ENCODE results near the gene ACTN2.

The ACTN2 gene

DNA sequence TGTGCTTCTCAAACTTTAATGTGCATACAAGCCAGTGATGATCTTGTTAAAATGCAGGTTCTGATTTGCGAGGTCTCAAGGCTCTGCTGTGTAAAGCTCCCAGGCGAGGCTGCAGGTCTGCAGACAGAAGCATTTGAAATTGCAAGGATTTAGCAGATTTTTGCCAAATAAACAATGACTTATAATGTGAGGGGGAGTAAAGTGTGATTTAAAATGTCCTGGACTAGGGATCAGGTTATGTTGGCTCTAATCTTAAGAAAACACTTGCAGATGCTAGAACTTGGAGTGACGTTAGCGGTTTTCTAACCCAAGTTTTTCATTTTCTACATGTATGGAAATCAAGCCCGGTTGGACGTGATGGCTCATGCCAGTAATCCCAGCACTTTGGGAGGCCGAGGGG lies 16.2 kb upstream of the ACTN2 start:
- no peak overlapping the region for H3K9ac ChIP-seq (ENCODE audit: low read depth, low read length)
- H3K9me3 ChIP-seq (ENCODE audit: insufficient read depth, low read depth, low read length): no peaks in the 10 kb centered on the region
- H3K4me1 ChIP-seq (ENCODE audit: insufficient read depth, low read length): no peaks in the 10 kb centered on the region
- no peak overlapping the region for H3K4me3 ChIP-seq (ENCODE audit: low read length)
- no peaks in the 10 kb centered on the region for H3K27me3 ChIP-seq (ENCODE audit: insufficient read depth, low read length)
- no peaks in the 10 kb centered on the region for H3K36me3 ChIP-seq (ENCODE audit: insufficient read depth, low read length)
- 91% methylated on average over 7 of the region's 7 CpGs for WGBS
- no peak overlapping the region for H3K27ac ChIP-seq (ENCODE audit: low read depth, low read length)

DNA sequence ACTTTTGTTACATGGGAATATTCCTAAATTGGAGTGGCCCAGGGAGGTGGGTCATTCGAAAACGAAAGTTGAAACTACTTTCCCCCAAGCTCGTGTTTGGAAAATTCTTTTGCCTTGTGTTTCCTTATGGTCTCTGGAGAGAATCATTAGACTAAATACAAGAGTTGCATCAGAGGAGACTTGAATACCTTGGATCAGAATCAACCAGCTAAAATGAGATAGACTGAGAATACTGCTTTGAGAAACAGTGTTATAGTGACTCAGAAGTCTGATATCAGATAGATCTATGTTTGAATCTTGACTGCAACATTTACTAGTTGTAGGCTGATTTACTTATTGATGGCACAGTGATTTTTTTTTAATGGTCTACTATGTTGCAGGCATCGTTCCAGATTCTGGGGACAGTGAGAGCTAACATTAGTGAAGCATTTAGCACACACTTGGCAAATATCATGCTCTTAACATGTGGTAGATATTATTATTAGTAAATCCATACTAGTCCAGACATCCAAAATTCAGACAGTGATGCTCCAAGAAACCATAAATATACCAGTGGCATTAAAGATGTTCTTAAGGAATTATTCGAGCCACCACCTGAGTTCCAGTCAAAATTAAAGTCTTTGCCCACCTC lies 12.9 kb upstream of the ACTN2 start:
- Histone ChIP-seq H3K4me3 (ENCODE audit: low read length) (no peak overlapping the region), H3K9ac (ENCODE audit: low read depth, low read length) (no peak overlapping the region), H3K4me1 (ENCODE audit: insufficient read depth, low read length) (0 out of 2 replicates have a peak, but pooled peaks cover 6% of the 10 kb centered on the region), H3K27me3 (ENCODE audit: insufficient read depth, low read length) (no peaks in the 10 kb centered on the region), H3K9me3 (ENCODE audit: insufficient read depth, low read depth, low read length) (no peaks in the 10 kb centered on the region), H3K36me3 (ENCODE audit: insufficient read depth, low read length) (no peaks in the 10 kb centered on the region), H3K27ac (ENCODE audit: low read depth, low read length) (no peak overlapping the region)
- WGBS: 89% methylated on average over 5 of the region's 5 CpGs

DNA sequence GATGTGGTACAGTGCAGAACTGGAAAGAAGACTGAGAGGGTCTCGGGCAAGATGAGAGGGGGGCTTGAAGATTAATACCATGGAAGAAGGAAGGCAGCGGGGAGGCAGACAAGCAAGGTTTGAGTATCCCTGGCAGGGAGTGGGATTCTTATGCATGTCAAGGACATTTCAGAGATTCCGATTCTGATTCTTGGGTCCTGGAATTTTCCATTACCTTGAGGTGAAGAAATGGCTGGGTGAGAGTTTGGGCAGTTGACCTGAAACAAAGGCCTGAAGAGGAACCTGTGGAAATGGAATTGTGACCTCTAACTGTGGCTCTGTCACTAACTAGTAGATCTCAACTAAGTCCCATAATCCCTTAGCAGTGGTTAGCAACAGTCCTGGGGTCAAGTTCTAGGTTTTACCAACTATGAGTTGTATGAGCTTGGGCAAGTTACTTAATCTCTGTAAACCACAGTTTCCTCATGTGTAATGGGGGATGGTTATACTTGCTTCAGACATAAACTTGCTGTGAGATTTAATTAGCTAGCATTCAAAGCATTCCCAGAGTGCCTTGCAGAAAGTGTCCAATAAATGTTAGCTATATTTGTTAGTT lies 8.6 kb upstream of the ACTN2 start:
- 0 out of 2 replicates have a peak, but pooled peaks cover 6% of the 10 kb centered on the region for H3K4me1 ChIP-seq (ENCODE audit: insufficient read depth, low read length)
- WGBS: 59% methylated on average over 3 of the region's 3 CpGs
- no peaks in the 10 kb centered on the region for H3K36me3 ChIP-seq (ENCODE audit: insufficient read depth, low read length)
- H3K9me3 ChIP-seq (ENCODE audit: insufficient read depth, low read depth, low read length): no peaks in the 10 kb centered on the region
- H3K27me3 ChIP-seq (ENCODE audit: insufficient read depth, low read length): no peaks in the 10 kb centered on the region
- no peak overlapping the region for H3K4me3 ChIP-seq (ENCODE audit: low read length)
- no peak overlapping the region for H3K27ac ChIP-seq (ENCODE audit: low read depth, low read length)
- H3K9ac ChIP-seq (ENCODE audit: low read depth, low read length): no peak overlapping the region

DNA sequence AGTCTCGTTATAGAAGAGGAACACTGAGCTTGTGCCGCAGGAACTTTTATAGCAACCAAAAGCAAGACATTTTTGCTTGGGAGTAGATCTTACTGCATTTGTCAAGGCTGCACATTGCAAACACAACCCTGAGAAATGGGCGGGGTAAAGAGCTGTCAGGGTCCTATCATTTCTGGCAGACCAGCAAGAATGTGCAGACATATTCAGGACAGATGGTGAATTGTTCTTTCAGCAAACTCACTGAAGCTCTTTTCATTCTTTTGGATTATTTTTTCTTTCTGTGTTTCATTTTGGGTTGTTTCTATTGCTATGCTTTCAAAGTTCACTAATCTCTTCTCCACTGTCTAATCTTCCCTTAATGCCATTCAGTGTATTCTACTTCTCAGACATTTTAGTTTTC lies 5.1 kb upstream of the ACTN2 start:
- no peak overlapping the region for H3K27ac ChIP-seq (ENCODE audit: low read depth, low read length)
- H3K36me3 ChIP-seq (ENCODE audit: insufficient read depth, low read length): no peaks in the 10 kb centered on the region
- 89% methylated on average over 3 of the region's 3 CpGs for WGBS
- H3K4me1 ChIP-seq (ENCODE audit: insufficient read depth, low read length): 0 out of 2 replicates have a peak, but pooled peaks cover 6% of the 10 kb centered on the region
- no peak overlapping the region for H3K4me3 ChIP-seq (ENCODE audit: low read length)
- no peaks in the 10 kb centered on the region for H3K9me3 ChIP-seq (ENCODE audit: insufficient read depth, low read depth, low read length)
- peaks cover 13% of the 10 kb centered on the region for H3K27me3 ChIP-seq (ENCODE audit: insufficient read depth, low read length)
- no peak overlapping the region for H3K9ac ChIP-seq (ENCODE audit: low read depth, low read length)

DNA sequence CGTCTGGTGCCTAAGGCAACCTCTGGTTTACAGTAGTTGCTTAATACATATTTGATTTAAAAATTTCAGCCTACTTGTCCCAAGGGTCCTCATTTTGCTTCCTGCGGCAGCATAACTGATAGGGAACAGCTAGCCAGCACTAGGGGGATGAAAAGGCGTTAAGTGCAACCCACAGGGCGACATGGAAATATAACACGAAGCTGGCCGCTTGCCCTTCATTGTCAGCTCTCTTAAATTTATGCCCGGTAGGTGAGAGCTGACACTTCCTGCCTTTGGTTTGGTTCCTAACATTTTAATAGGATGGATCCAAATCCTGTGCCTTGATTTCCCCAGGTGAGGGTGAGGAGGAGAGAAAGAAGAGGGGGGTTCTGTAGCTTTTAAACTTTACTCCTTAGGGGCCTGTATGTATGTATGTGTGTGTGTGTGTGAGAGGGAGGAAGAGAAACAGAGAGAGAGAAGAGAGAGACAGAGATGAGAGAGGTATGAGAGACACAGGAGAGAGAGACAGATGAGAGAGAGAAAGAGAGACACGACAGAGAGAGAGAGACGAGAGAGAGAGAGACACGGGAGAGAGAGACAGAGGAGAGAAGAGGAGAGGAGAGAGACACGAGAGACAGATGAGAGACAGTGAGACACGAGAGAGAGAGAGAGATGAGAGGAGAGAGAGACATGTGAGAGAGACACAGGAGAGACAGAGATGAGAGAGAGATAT lies 938 bp upstream of the ACTN2 start:
- Histone ChIP-seq H3K36me3 (ENCODE audit: insufficient read depth, low read length) (no peaks in the 10 kb centered on the region), H3K27me3 (ENCODE audit: insufficient read depth, low read length) (peaks cover 42% of the 10 kb centered on the region), H3K9ac (ENCODE audit: low read depth, low read length) (no peak overlapping the region), H3K4me3 (ENCODE audit: low read length) (no peak overlapping the region), H3K27ac (ENCODE audit: low read depth, low read length) (no peak overlapping the region), H3K4me1 (ENCODE audit: insufficient read depth, low read length) (peaks cover 10% of the 10 kb centered on the region; the same call in 1 of the 2 replicates), H3K9me3 (ENCODE audit: insufficient read depth, low read depth, low read length) (no peaks in the 10 kb centered on the region)
- WGBS: 89% methylated on average over 12 of the region's 12 CpGs

DNA sequence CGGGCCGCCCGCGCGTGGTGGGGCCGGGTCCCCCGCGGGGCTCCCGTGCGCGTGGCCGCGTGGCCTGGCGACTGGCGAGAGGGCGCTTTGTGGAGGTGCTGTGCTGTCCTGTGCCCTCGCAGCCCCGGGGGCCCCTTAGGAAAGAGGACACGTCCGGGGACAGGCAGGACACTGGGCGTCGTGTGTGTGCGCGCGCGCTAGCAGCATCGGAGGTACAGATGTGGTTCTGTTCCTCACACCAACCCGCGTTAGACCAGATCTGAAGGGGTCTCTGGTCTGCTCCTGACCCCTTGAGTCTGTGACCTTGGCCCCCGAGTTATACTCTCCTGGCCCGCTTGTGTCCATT lies 489 bp downstream of the ACTN2 start:
- Histone ChIP-seq H3K4me3 (ENCODE audit: low read length) (peak overlapping the region; percentile 58), H3K27me3 (ENCODE audit: insufficient read depth, low read length) (peaks cover 42% of the 10 kb centered on the region)
- WGBS: 29% methylated on average over 31 of the region's 31 CpGs

DNA sequence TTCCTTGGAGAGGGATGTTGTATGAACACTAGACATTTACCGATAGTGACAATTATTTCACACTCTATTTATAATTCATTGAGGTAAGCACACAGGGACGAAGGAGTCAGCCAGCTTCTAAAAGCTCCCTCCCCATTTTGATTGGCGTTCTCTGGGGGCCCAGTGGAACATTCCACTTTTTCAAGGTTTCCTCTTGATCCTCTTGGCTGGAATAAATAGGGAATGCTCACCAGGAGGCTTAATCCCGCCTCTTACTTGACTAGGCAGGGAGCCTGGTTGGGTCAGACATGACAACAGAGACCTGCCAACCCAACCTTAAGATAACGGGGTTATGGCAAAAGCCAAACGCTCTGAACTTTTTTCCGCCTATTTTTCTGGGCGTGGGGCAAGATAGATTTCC lies 974 bp downstream of the ACTN2 start:
- Histone ChIP-seq H3K27me3 (ENCODE audit: insufficient read depth, low read length) (peaks cover 42% of the 10 kb centered on the region), H3K4me1 (ENCODE audit: insufficient read depth, low read length) (peaks cover 10% of the 10 kb centered on the region; the same call in 1 of the 2 replicates), H3K9ac (ENCODE audit: low read depth, low read length) (no peak overlapping the region), H3K27ac (ENCODE audit: low read depth, low read length) (no peak overlapping the region), H3K4me3 (ENCODE audit: low read length) (peak overlapping the region; percentile 58), H3K9me3 (ENCODE audit: insufficient read depth, low read depth, low read length) (no peaks in the 10 kb centered on the region), H3K36me3 (ENCODE audit: insufficient read depth, low read length) (no peaks in the 10 kb centered on the region)
- WGBS: 81% methylated on average over 7 of the region's 8 CpGs

More for the DNA sequence above, 489 bp downstream of the ACTN2 start:
- Histone ChIP-seq H3K4me1 (ENCODE audit: insufficient read depth, low read length) (peaks cover 10% of the 10 kb centered on the region; the same call in 1 of the 2 replicates), H3K9ac (ENCODE audit: low read depth, low read length) (peak overlapping the region; percentile 52), H3K36me3 (ENCODE audit: insufficient read depth, low read length) (no peaks in the 10 kb centered on the region), H3K27ac (ENCODE audit: low read depth, low read length) (no peak overlapping the region), H3K9me3 (ENCODE audit: insufficient read depth, low read depth, low read length) (no peaks in the 10 kb centered on the region)

DNA sequence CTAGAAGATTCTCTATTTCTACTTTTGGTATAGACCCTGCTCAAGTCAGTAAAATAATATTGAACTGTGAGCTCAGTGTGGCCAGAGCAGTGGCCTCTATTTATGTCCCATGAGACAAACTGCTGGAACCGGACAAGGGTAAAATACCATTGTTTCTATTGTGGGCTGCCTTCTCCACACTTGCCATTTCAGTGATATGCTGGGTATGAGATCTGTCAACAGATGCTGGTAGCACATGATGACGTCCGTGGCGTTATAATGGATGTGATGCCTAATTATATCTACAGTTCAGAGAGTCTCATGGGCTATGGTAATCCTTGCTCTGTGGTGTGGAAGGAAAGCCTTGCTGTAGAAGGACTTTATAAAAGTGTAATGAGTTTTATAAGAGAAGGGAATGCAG lies 2.4 kb downstream of the ACTN2 start:
- 94% methylated on average over 4 of the region's 4 CpGs for WGBS
- peaks cover 42% of the 10 kb centered on the region for H3K27me3 ChIP-seq (ENCODE audit: insufficient read depth, low read length)
- H3K4me3 ChIP-seq (ENCODE audit: low read length): no peak overlapping the region
- no peak overlapping the region for H3K9ac ChIP-seq (ENCODE audit: low read depth, low read length)
- peaks cover 10% of the 10 kb centered on the region; the same call in 1 of the 2 replicates for H3K4me1 ChIP-seq (ENCODE audit: insufficient read depth, low read length)
- no peaks in the 10 kb centered on the region for H3K36me3 ChIP-seq (ENCODE audit: insufficient read depth, low read length)
- H3K27ac ChIP-seq (ENCODE audit: low read depth, low read length): no peak overlapping the region
- no peaks in the 10 kb centered on the region for H3K9me3 ChIP-seq (ENCODE audit: insufficient read depth, low read depth, low read length)

DNA sequence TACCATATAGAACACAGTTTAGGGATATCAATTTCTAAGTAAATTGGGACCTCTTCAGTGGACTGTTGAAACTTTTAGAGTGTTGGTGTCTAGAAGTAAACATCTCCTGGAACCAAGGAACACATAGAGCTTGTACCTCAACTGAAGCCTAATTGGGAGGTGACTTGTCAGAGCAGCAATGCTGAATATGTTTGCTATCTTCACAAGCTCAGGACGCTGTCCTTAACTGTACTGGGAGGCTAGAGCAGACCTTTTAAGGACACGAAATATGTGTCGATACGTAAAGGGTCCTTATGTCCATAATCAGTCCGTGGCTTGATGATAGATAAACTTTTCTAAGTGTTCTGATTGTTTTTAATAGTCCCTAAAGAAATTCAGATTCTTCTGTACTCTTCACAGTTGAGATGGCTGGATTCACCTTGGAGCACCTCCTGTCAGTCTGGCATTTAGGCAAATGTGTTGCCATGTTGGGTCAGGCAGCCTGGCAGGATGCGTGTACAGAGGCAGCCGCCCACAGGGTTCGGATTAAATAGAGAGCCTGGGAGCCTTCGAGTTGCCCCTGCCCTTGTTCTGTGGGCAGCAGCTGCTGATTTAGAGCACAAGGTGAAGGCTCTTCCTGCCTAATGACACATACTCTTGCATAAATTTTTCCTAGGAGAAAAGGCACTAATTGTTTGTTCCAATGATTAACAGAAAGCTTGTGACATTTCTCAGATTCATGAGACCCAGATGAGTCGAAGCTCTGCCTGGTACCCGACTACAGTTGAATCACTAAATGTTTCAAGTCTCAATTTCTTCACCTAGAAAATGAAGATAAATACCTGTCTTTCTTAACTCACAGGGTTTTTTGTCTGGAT lies 3.6 kb downstream of the ACTN2 start:
- Histone ChIP-seq H3K9ac (ENCODE audit: low read depth, low read length) (no peak overlapping the region), H3K4me1 (ENCODE audit: insufficient read depth, low read length) (peaks cover 10% of the 10 kb centered on the region; the same call in 1 of the 2 replicates), H3K4me3 (ENCODE audit: low read length) (no peak overlapping the region), H3K36me3 (ENCODE audit: insufficient read depth, low read length) (no peaks in the 10 kb centered on the region), H3K9me3 (ENCODE audit: insufficient read depth, low read depth, low read length) (no peaks in the 10 kb centered on the region), H3K27me3 (ENCODE audit: insufficient read depth, low read length) (peaks cover 42% of the 10 kb centered on the region), H3K27ac (ENCODE audit: low read depth, low read length) (no peak overlapping the region)
- WGBS: 89% methylated on average over 11 of the region's 11 CpGs

DNA sequence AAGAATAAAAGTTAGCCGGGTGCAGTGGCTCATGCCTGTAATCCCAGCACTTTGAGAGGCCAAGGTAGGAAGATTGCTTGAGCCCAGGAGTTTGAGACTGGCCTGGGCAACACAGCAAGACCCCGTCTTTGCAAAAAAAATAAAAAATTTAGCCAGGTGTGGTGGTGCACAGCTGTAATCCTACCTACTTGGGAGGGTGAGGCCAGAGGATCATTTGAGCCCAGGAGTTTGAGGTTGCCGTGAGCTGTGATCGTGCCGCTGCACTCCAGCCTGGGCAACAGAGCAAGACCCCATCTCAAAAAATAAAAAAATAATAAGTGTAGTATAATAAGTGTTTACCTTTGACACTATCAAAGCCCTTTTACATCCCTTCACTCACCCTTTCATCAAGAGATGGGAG lies 5.0 kb downstream of the ACTN2 start:
- Histone ChIP-seq H3K4me3 (ENCODE audit: low read length) (no peak overlapping the region), H3K4me1 (ENCODE audit: insufficient read depth, low read length) (peaks cover 10% of the 10 kb centered on the region; the same call in 1 of the 2 replicates), H3K36me3 (ENCODE audit: insufficient read depth, low read length) (no peaks in the 10 kb centered on the region), H3K27ac (ENCODE audit: low read depth, low read length) (no peak overlapping the region), H3K27me3 (ENCODE audit: insufficient read depth, low read length) (peaks cover 29% of the 10 kb centered on the region), H3K9me3 (ENCODE audit: insufficient read depth, low read depth, low read length) (no peaks in the 10 kb centered on the region), H3K9ac (ENCODE audit: low read depth, low read length) (no peak overlapping the region)
- 92% methylated on average over 4 of the region's 5 CpGs for WGBS

DNA sequence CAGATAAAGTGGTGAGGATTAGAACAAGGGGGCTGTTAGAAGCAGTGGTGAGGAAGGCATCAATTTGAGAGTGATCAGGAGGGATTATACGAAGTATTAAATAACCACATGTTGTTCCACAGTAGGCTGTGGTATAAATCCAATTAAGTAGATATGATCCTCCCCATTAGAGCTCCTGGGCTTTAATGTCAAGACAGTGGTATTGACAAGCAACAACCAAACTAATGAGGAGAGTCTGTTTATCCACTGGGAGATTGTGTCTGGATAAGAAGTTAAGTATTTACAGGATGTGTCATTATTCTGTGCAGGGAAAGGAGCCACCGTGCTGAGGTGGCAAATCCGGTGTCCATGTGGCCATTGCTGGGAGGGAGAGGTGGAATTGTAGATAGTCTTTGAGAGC lies 5.8 kb downstream of the ACTN2 start:
- H3K4me3 ChIP-seq (ENCODE audit: low read length): no peak overlapping the region
- no peak overlapping the region for H3K9ac ChIP-seq (ENCODE audit: low read depth, low read length)
- H3K36me3 ChIP-seq (ENCODE audit: insufficient read depth, low read length): no peaks in the 10 kb centered on the region
- H3K27ac ChIP-seq (ENCODE audit: low read depth, low read length): no peak overlapping the region
- H3K27me3 ChIP-seq (ENCODE audit: insufficient read depth, low read length): peaks cover 22% of the 10 kb centered on the region
- 92% methylated on average over 3 of the region's 3 CpGs for WGBS
- no peaks in the 10 kb centered on the region for H3K9me3 ChIP-seq (ENCODE audit: insufficient read depth, low read depth, low read length)
- H3K4me1 ChIP-seq (ENCODE audit: insufficient read depth, low read length): peaks cover 6% of the 10 kb centered on the region; the same call in 1 of the 2 replicates

Measured in HUES64 (cell line).